ENCODE results near the gene RNPS1. TPM values are rescaled to one million over a fixed set of nuclear protein-coding genes. Genes with fewer than 3 reads are reported as not detected.

Gene RNPS1
- total and polyA plus RNA-seq, 9 of the 15 experiments (the other 6 are each of a cell fraction or from before 2014, with no cell fraction given), result 44.9 to 338 (median 202) TPM

- TF ChIP-seq, protein P1, sequence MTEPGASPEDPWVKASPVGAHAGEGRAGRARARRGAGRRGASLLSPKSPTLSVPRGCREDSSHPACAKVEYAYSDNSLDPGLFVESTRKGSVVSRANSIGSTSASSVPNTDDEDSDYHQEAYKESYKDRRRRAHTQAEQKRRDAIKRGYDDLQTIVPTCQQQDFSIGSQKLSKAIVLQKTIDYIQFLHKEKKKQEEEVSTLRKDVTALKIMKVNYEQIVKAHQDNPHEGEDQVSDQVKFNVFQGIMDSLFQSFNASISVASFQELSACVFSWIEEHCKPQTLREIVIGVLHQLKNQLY (CRISPR knock-in tag; conservative IDR thresholded peaks at IDR 0.05), result 0 out of 4 replicates have a peak, but pooled peaks of 1 of the 2 experiments have one; percentile 55
- TF ChIP-seq, protein P2, sequence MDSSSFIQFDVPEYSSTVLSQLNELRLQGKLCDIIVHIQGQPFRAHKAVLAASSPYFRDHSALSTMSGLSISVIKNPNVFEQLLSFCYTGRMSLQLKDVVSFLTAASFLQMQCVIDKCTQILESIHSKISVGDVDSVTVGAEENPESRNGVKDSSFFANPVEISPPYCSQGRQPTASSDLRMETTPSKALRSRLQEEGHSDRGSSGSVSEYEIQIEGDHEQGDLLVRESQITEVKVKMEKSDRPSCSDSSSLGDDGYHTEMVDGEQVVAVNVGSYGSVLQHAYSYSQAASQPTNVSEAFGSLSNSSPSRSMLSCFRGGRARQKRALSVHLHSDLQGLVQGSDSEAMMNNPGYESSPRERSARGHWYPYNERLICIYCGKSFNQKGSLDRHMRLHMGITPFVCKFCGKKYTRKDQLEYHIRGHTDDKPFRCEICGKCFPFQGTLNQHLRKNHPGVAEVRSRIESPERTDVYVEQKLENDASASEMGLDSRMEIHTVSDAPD (CRISPR knock-in tag; IDR thresholded peaks at IDR 0.05), result no peak
- TF ChIP-seq NELFE (IDR thresholded peaks at IDR 0.05; ENCODE audit: insufficient read depth, insufficient read length), result no peak
- peak; percentile 95 for TF ChIP-seq TAF9B (IDR thresholded peaks at IDR 0.05; ENCODE audit: partially characterized antibody)
- TF ChIP-seq JUN (IDR thresholded peaks at IDR 0.05; ENCODE audit: borderline replicate concordance, low read depth, low read length), result peak; percentile 61
- TF ChIP-seq JUN (CRISPR knock-in tag; IDR thresholded peaks at IDR 0.05; ENCODE audit: borderline replicate concordance), result peak; percentile 91; the same call in 1 of the 2 replicates
- no peak for TF ChIP-seq MCM3 (IDR thresholded peaks at IDR 0.05)
- no peak for TF ChIP-seq ZNF668 (CRISPR knock-in tag; IDR thresholded peaks at IDR 0.05)
- TF ChIP-seq YY1 (IDR thresholded peaks at IDR 0.05; ENCODE audit: borderline replicate concordance in 1 of 3, control insufficient read depth in 1 of 3, extremely low read depth in 1 of 3, insufficient read depth in 3 of 3, insufficient read length in 1 of 3, insufficient replicate concordance in 2 of 3, low read depth in 1 of 3, low read length in 2 of 3), result peak; percentile 43 to 84 (median 73)
- peak; percentile 90; the same call in 1 of the 2 replicates for TF ChIP-seq NR3C1 (CRISPR knock-in tag; IDR thresholded peaks at IDR 0.05)
- TF ChIP-seq, protein P3, sequence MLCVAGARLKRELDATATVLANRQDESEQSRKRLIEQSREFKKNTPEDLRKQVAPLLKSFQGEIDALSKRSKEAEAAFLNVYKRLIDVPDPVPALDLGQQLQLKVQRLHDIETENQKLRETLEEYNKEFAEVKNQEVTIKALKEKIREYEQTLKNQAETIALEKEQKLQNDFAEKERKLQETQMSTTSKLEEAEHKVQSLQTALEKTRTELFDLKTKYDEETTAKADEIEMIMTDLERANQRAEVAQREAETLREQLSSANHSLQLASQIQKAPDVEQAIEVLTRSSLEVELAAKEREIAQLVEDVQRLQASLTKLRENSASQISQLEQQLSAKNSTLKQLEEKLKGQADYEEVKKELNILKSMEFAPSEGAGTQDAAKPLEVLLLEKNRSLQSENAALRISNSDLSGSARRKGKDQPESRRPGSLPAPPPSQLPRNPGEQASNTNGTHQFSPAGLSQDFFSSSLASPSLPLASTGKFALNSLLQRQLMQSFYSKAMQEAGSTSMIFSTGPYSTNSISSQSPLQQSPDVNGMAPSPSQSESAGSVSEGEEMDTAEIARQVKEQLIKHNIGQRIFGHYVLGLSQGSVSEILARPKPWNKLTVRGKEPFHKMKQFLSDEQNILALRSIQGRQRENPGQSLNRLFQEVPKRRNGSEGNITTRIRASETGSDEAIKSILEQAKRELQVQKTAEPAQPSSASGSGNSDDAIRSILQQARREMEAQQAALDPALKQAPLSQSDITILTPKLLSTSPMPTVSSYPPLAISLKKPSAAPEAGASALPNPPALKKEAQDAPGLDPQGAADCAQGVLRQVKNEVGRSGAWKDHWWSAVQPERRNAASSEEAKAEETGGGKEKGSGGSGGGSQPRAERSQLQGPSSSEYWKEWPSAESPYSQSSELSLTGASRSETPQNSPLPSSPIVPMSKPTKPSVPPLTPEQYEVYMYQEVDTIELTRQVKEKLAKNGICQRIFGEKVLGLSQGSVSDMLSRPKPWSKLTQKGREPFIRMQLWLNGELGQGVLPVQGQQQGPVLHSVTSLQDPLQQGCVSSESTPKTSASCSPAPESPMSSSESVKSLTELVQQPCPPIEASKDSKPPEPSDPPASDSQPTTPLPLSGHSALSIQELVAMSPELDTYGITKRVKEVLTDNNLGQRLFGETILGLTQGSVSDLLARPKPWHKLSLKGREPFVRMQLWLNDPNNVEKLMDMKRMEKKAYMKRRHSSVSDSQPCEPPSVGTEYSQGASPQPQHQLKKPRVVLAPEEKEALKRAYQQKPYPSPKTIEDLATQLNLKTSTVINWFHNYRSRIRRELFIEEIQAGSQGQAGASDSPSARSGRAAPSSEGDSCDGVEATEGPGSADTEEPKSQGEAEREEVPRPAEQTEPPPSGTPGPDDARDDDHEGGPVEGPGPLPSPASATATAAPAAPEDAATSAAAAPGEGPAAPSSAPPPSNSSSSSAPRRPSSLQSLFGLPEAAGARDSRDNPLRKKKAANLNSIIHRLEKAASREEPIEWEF (CRISPR knock-in tag; IDR thresholded peaks at IDR 0.05), result no peak
- TF ChIP-seq ARID3A (IDR thresholded peaks at IDR 0.05; ENCODE audit: borderline replicate concordance, low read depth, low read length), result no peak
- no peak for TF ChIP-seq NR4A1 (CRISPR knock-in tag; IDR thresholded peaks at IDR 0.05)
- 0 out of 2 replicates have a peak, but pooled peaks have one; percentile 52 for TF ChIP-seq NR4A1 (tag; IDR thresholded peaks at IDR 0.05)
Measured at GRCh38 chr16:2267913-2268666, at the start of gene RNPS1 (continued).

Data from K562 (cell line).